MM.1S (cell line): ENCODE data around the gene UCHL5.

Experiments used
- EZH2 ChIP-seq: fragments of 300-600 bp; sonication (generic); optimal IDR thresholded peaks from 2 replicates; pipeline ENCODE3; 2017; ENCODE audit warnings: low read depth, mild to moderate bottlenecking, antibody characterized with exemption, low read length, mixed read lengths
- TF ChIP-seq, protein P1 (sequence below): fragments of 300-600 bp; sonication (generic); IDR thresholded peaks from 2 replicates; pipeline ENCODE4 v1.5.1; 2016; ENCODE audit warnings: antibody characterized with exemption, low read length, mixed read lengths

GRCh38 chr1:193060406-193060805 is 1.2 kb upstream of the UCHL5 start:
- TF ChIP-seq, protein P1, sequence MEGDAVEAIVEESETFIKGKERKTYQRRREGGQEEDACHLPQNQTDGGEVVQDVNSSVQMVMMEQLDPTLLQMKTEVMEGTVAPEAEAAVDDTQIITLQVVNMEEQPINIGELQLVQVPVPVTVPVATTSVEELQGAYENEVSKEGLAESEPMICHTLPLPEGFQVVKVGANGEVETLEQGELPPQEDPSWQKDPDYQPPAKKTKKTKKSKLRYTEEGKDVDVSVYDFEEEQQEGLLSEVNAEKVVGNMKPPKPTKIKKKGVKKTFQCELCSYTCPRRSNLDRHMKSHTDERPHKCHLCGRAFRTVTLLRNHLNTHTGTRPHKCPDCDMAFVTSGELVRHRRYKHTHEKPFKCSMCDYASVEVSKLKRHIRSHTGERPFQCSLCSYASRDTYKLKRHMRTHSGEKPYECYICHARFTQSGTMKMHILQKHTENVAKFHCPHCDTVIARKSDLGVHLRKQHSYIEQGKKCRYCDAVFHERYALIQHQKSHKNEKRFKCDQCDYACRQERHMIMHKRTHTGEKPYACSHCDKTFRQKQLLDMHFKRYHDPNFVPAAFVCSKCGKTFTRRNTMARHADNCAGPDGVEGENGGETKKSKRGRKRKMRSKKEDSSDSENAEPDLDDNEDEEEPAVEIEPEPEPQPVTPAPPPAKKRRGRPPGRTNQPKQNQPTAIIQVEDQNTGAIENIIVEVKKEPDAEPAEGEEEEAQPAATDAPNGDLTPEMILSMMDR: no peak
- TF ChIP-seq EZH2: no peak
